HEK293 (cell line): Measurements from ENCODE around the gene GDAP1L1.
"Not testable (repeated sequence)": the region's sequence is repeated elsewhere in the genome, so short reads cannot be mapped to it uniquely, and the experiment has no call there.

Experiments used
- CTCF ChIA-PET: fragments of 350-600 bp; formaldehyde crosslinking; extraction: SDS; loops from one replicate; lab custom pipeline; 2021; ENCODE audit warnings: antibody characterized with exemption; lab: Yijun Ruan, JAX
- POLR2A ChIA-PET: fragments of 300-600 bp; formaldehyde crosslinking; extraction: SDS; loops from one replicate; lab custom pipeline; 2020; ENCODE audit warnings: antibody characterized with exemption, inconsistent platforms; lab: Yijun Ruan, JAX
- H3K27ac ChIP-seq: fragments of 200-500 bp; sonication (Bioruptor generic); 2 replicates; pipeline ENCODE4 v1.5.1; 2014; ENCODE audit warnings: low read depth, low read length, control low read depth, inconsistent platforms; ENCODE audit errors: extremely low read depth
- H3K36me3 ChIP-seq, 2 experiments: fragments of 200-500 bp in 1 of 2; sonication (Bioruptor generic) in 1 of 2; 1 replicate in 1 of 2; 2 replicates in 1 of 2; pipeline ENCODE4 v1.5.1; 2014 to 2017; ENCODE audit warnings: inconsistent platforms in 2 of 2, low read length in 2 of 2; ENCODE audit not compliant: control insufficient read depth in 2 of 2, insufficient read depth in 1 of 2
- H3K4me1 ChIP-seq: fragments of 200-500 bp; sonication (Bioruptor generic); 2 replicates; pipeline ENCODE4 v1.5.1; 2014; ENCODE audit warnings: mild to moderate bottlenecking, low read length, inconsistent platforms; ENCODE audit not compliant: control insufficient read depth, insufficient read depth
- H3K4me3 ChIP-seq: 2 replicates; pipeline ENCODE4 v1.5.1; 2011; ENCODE audit warnings: low read depth, mild to moderate bottlenecking, control low read depth, low read length, moderate library complexity
- H3K9me3 ChIP-seq: fragments of 200-500 bp; sonication (Bioruptor generic); 2 replicates; pipeline ENCODE4 v1.5.1; 2014; ENCODE audit warnings: low read depth, low read length, inconsistent platforms; ENCODE audit not compliant: control insufficient read depth, insufficient read depth
- KLF17 ChIP-seq: fragments of 450-650 bp; formaldehyde crosslinking; IDR thresholded peaks from 2 replicates; pipeline ENCODE4 v1.5.1; 2016; ENCODE audit warnings: missing biosample characterization, missing genetic modification characterization
- SCRT2 ChIP-seq: fragments of 450-650 bp; formaldehyde crosslinking; IDR thresholded peaks from 2 replicates; pipeline ENCODE4 v1.5.1; 2016; ENCODE audit warnings: missing biosample characterization, missing genetic modification characterization
- ZBTB20 ChIP-seq: fragments of 450-650 bp; formaldehyde crosslinking; IDR thresholded peaks from 2 replicates; pipeline ENCODE4 v1.5.1; 2016; ENCODE audit warnings: missing biosample characterization, missing genetic modification characterization
- ZIC2 ChIP-seq: fragments of 450-650 bp; formaldehyde crosslinking; IDR thresholded peaks from 2 replicates; pipeline ENCODE4 v1.5.1; 2016; ENCODE audit warnings: missing biosample characterization, missing genetic modification characterization
- ZNF335 ChIP-seq: fragments of 450-650 bp; formaldehyde crosslinking; conservative IDR thresholded peaks from 2 replicates; pipeline ENCODE4 v1.5.1; 2016; ENCODE audit warnings: missing biosample characterization, missing genetic modification characterization
- ZNF501 ChIP-seq: fragments of 450-650 bp; formaldehyde crosslinking; IDR thresholded peaks from 2 replicates; pipeline ENCODE4 v1.5.1; 2016; ENCODE audit warnings: missing biosample characterization, missing genetic modification characterization
- ZNF747 ChIP-seq: fragments of 450-650 bp; formaldehyde crosslinking; IDR thresholded peaks from 2 replicates; pipeline ENCODE4 v1.5.1; 2016; ENCODE audit warnings: missing biosample characterization, missing genetic modification characterization
- ZSCAN30 ChIP-seq: fragments of 450-650 bp; IDR thresholded peaks from 2 replicates; pipeline ENCODE4 v1.5.1; 2018; ENCODE audit warnings: missing biosample characterization, mild to moderate bottlenecking, missing genetic modification characterization, moderate library complexity
- TF ChIP-seq, protein P1 (sequence below): fragments of 450-650 bp; formaldehyde crosslinking; IDR thresholded peaks from 2 replicates; pipeline ENCODE4 v1.5.1; 2016; ENCODE audit warnings: missing biosample characterization, missing genetic modification characterization

The GDAP1L1 gene

GRCh38 chr20:44231193-44231592, 15.9 kb upstream of the GDAP1L1 start:
- no peak overlapping the region for H3K4me3 ChIP-seq
- no peak overlapping the region for H3K27ac ChIP-seq
- TF ChIP-seq ZNF747 (tag by site-specific recombination), result no peak
- TF ChIP-seq SCRT2 (tag by site-specific recombination), result peak; percentile 67; the same call in 1 of the 2 replicates
- TF ChIP-seq ZSCAN30 (tag by site-specific recombination), result no peak
- TF ChIP-seq, protein P1, sequence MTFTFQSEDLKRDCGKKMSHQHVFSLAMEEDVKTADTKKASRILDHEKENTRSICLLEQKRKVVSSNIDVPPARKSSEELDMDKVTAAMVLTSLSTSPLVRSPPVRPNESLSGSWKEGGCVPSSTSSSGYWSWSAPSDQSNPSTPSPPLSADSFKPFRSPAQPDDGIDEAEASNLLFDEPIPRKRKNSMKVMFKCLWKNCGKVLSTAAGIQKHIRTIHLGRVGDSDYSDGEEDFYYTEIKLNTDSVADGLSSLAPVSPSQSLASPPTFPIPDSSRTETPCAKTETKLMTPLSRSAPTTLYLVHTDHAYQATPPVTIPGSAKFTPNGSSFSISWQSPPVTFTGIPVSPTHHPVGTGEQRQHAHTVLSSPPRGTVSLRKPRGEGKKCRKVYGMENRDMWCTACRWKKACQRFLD (tag by site-specific recombination), result no peak
- TF ChIP-seq, all 188 proteins: peak for 1
- no peaks in the 10 kb centered on the region for H3K36me3 ChIP-seq
- no peaks in the 10 kb centered on the region for H3K4me1 ChIP-seq
- no peaks in the 10 kb centered on the region for H3K9me3 ChIP-seq
- CTCF ChIA-PET, result interaction anchor here (0.9 to 1.2 kb wide), 3 partner anchors 14 to 80 kb away, joined by 3 to 5 read pairs (median 4); partner anchors contain the start of gene FITM2
- POLR2A ChIA-PET, result no interaction called here

- no peaks in the 10 kb centered on the region for H3K4me1 ChIP-seq
- H3K4me3 ChIP-seq, result no peak overlapping the region
- ChIA-PET CTCF (interaction anchor here (0.5 to 1.3 kb wide), 4 partner anchors 15 to 974 kb away, joined by 3 to 5 read pairs (median 4); partner anchors contain the start of gene FITM2), POLR2A (no interaction called here)
- no peak overlapping the region for H3K27ac ChIP-seq
- TF ChIP-seq KLF17 (tag by site-specific recombination) (no peak), ZNF335 (tag by site-specific recombination) (peak; percentile 14; the same call in 1 of the 2 replicates), ZIC2 (peak; percentile 79)
- no peaks in the 10 kb centered on the region for H3K36me3 ChIP-seq
- H3K9me3 ChIP-seq, result no peaks in the 10 kb centered on the region
Observed at GRCh38 chr20:44231713-44232468, 15.2 kb upstream of the GDAP1L1 start.

GRCh38 chr20:44232469-44232856, 14.6 kb upstream of the GDAP1L1 start:
- CTCF ChIA-PET, result interaction anchor here (0.6 to 1.3 kb wide), 3 partner anchors 15 to 78 kb away, joined by 3 to 5 read pairs (median 4); partner anchors contain the start of gene FITM2
- H3K4me1 ChIP-seq, POLR2A ChIA-PET, H3K9me3 ChIP-seq, H3K4me3 ChIP-seq, H3K27ac ChIP-seq, H3K36me3 ChIP-seq: not testable (repeated sequence)

GRCh38 chr20:44233436-44234016, 13.6 kb upstream of the GDAP1L1 start:
- Histone ChIP-seq H3K4me3 (no peak overlapping the region), H3K27ac (no peak overlapping the region), H3K9me3 (no peaks in the 10 kb centered on the region), H3K36me3 (no peaks in the 10 kb centered on the region), H3K4me1 (no peaks in the 10 kb centered on the region)
- TF ChIP-seq ZNF501 (tag by site-specific recombination) (no peak), ZBTB20 (tag by site-specific recombination) (peak; percentile 51; the same call in 1 of the 2 replicates)
- TF ChIP-seq, all 188 proteins: peak for 1
- ChIA-PET CTCF (interaction anchor here (1.0 to 1.4 kb wide), 2 partner anchors 15 to 151 kb away, joined by 3 to 4 read pairs; no protein-coding TSS in a partner anchor), POLR2A (interaction anchor here (0.6 kb wide), 1 partner anchor 776 kb away, joined by 3 read pairs; the partner anchor contains the start of gene SRSF6)
